ENCODE data around the gene PSMC6. TPM values are rescaled to one million over a fixed set of nuclear protein-coding genes. Genes with fewer than 3 reads are reported as not detected.
A peak's percentile ranks its signal among the peaks of the same experiment; 100 is the strongest.

Gene PSMC6
- total and polyA plus RNA-seq, 2 of the 13 experiments (the other 11 are each of a cell fraction or from before 2014, with no cell fraction given) = 90.0 to 210 TPM

DNA sequence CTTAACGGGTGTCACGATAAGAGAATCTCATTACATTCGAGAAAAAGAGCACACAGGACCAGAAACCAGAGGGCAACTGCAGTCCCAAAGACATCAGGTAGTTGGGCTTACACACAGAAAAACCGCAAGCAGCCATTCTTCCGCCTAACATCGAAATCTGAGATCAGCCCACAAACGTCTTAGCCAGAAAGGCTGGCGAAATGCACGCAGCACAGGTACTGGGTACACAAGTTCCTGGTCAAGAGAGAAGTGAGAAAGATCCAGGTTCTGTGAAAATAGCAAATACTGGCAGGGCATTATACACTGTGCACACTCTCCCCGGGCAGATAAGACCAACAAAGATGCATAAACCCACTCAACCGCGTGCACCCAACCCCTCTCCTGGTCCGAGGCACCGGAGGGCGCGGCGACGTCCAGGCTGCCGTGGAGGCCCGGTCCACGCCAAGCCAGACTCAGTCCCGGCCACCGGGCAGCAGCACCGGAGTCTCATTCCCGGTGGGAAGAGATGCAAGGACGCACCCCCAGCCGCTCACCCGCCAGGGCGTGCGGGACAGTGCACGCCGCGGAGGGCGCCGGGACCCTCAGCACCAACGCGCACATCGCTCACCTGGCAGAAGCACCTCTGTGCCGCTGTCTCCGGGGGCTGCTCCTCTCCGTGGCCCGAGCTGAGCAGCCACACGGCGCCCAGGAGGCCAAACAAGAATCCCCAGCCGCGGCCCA is 12.1 kb upstream of the PSMC6 start (continued):
- TF ChIP-seq, protein P1, sequence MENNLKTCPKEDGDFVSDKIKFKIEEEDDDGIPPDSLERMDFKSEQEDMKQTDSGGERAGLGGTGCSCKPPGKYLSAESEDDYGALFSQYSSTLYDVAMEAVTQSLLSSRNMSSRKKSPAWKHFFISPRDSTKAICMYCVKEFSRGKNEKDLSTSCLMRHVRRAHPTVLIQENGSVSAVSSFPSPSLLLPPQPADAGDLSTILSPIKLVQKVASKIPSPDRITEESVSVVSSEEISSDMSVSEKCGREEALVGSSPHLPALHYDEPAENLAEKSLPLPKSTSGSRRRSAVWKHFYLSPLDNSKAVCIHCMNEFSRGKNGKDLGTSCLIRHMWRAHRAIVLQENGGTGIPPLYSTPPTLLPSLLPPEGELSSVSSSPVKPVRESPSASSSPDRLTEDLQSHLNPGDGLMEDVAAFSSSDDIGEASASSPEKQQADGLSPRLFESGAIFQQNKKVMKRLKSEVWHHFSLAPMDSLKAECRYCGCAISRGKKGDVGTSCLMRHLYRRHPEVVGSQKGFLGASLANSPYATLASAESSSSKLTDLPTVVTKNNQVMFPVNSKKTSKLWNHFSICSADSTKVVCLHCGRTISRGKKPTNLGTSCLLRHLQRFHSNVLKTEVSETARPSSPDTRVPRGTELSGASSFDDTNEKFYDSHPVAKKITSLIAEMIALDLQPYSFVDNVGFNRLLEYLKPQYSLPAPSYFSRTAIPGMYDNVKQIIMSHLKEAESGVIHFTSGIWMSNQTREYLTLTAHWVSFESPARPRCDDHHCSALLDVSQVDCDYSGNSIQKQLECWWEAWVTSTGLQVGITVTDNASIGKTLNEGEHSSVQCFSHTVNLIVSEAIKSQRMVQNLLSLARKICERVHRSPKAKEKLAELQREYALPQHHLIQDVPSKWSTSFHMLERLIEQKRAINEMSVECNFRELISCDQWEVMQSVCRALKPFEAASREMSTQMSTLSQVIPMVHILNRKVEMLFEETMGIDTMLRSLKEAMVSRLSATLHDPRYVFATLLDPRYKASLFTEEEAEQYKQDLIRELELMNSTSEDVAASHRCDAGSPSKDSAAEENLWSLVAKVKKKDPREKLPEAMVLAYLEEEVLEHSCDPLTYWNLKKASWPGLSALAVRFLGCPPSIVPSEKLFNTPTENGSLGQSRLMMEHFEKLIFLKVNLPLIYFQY (CRISPR knock-in tag; IDR thresholded peaks at IDR 0.05; ENCODE audit: borderline replicate concordance) = no peak
- no peak for TF ChIP-seq STAG1 (CRISPR knock-in tag; IDR thresholded peaks at IDR 0.05)
- no peak for TF ChIP-seq ZC3H4 (CRISPR knock-in tag; IDR thresholded peaks at IDR 0.05; ENCODE audit: borderline replicate concordance)
- TF ChIP-seq JUND (CRISPR knock-in tag; IDR thresholded peaks at IDR 0.05) = no peak
- 0 out of 2 replicates have a peak, but pooled peaks have one; percentile 16 for TF ChIP-seq ZFP37 (CRISPR knock-in tag; IDR thresholded peaks at IDR 0.05; ENCODE audit: borderline replicate concordance)
- TF ChIP-seq KLF16 (CRISPR knock-in tag; IDR thresholded peaks at IDR 0.05) = no peak; a peak in 1 of 4 replicates
- TF ChIP-seq KLF6 (CRISPR knock-in tag; IDR thresholded peaks at IDR 0.05) = 0 out of 2 replicates have a peak, but pooled peaks have one; percentile 32
- no peak for TF ChIP-seq ZNF775 (CRISPR knock-in tag; IDR thresholded peaks at IDR 0.05; ENCODE audit: borderline replicate concordance)
- TF ChIP-seq ZNF234 (CRISPR knock-in tag; conservative IDR thresholded peaks at IDR 0.05) = no peak
- TF ChIP-seq ZNF543 (CRISPR knock-in tag; IDR thresholded peaks at IDR 0.05) = no peak
- TF ChIP-seq, protein P2, sequence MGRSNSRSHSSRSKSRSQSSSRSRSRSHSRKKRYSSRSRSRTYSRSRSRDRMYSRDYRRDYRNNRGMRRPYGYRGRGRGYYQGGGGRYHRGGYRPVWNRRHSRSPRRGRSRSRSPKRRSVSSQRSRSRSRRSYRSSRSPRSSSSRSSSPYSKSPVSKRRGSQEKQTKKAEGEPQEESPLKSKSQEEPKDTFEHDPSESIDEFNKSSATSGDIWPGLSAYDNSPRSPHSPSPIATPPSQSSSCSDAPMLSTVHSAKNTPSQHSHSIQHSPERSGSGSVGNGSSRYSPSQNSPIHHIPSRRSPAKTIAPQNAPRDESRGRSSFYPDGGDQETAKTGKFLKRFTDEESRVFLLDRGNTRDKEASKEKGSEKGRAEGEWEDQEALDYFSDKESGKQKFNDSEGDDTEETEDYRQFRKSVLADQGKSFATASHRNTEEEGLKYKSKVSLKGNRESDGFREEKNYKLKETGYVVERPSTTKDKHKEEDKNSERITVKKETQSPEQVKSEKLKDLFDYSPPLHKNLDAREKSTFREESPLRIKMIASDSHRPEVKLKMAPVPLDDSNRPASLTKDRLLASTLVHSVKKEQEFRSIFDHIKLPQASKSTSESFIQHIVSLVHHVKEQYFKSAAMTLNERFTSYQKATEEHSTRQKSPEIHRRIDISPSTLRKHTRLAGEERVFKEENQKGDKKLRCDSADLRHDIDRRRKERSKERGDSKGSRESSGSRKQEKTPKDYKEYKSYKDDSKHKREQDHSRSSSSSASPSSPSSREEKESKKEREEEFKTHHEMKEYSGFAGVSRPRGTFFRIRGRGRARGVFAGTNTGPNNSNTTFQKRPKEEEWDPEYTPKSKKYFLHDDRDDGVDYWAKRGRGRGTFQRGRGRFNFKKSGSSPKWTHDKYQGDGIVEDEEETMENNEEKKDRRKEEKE (IDR thresholded peaks at IDR 0.05) = no peak
- TF ChIP-seq KLF15 (CRISPR knock-in tag; IDR thresholded peaks at IDR 0.05; ENCODE audit: borderline replicate concordance) = no peak
- TF ChIP-seq STAT5B (CRISPR knock-in tag; IDR thresholded peaks at IDR 0.05) = no peak
- TF ChIP-seq REXO4 (CRISPR knock-in tag; IDR thresholded peaks at IDR 0.05; ENCODE audit: borderline replicate concordance) = no peak
- TF ChIP-seq, protein P3, sequence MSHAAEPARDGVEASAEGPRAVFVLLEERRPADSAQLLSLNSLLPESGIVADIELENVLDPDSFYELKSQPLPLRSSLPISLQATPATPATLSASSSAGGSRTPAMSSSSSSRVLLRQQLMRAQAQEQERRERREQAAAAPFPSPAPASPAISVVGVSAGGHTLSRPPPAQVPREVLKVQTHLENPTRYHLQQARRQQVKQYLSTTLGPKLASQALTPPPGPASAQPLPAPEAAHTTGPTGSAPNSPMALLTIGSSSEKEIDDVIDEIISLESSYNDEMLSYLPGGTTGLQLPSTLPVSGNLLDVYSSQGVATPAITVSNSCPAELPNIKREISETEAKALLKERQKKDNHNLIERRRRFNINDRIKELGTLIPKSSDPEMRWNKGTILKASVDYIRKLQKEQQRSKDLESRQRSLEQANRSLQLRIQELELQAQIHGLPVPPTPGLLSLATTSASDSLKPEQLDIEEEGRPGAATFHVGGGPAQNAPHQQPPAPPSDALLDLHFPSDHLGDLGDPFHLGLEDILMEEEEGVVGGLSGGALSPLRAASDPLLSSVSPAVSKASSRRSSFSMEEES (CRISPR knock-in tag; IDR thresholded peaks at IDR 0.05) = peak; percentile 10; the same call in 1 of the 2 replicates
- TF ChIP-seq ZSCAN22 (CRISPR knock-in tag; IDR thresholded peaks at IDR 0.05) = no peak
- TF ChIP-seq, protein P4, sequence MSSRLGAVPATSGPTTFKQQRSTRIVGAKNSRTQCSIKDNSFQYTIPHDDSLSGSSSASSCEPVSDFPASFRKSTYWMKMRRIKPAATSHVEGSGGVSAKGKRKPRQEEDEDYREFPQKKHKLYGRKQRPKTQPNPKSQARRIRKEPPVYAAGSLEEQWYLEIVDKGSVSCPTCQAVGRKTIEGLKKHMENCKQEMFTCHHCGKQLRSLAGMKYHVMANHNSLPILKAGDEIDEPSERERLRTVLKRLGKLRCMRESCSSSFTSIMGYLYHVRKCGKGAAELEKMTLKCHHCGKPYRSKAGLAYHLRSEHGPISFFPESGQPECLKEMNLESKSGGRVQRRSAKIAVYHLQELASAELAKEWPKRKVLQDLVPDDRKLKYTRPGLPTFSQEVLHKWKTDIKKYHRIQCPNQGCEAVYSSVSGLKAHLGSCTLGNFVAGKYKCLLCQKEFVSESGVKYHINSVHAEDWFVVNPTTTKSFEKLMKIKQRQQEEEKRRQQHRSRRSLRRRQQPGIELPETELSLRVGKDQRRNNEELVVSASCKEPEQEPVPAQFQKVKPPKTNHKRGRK (CRISPR knock-in tag; IDR thresholded peaks at IDR 0.05) = no peak
- TF ChIP-seq SP5 (CRISPR knock-in tag; IDR thresholded peaks at IDR 0.05; ENCODE audit: borderline replicate concordance, low read depth) = no peak

Measured in HepG2 (cell line).